ENCODE data around the gene ALDOA.

ALDOA gene

GRCh38 chr16:30066761-30067583 lies 1.4 kb downstream of the ALDOA start:
- H3K27me3 ChIP-seq (ENCODE audit: control insufficient read depth, insufficient read depth, low read length) = no peaks in the 10 kb centered on the region
- H3K4me1 ChIP-seq = peaks cover 37% of the 10 kb centered on the region
- H2AFZ ChIP-seq = no peak overlapping the region
- H3K4me2 ChIP-seq (ENCODE audit: low read length) = peak overlapping the region; percentile 64
- H3K27ac ChIP-seq = peak overlapping the region; percentile 99
- no peaks in the 10 kb centered on the region for H3K9me3 ChIP-seq (ENCODE audit: control insufficient read depth, low read length)
- H3K79me2 ChIP-seq = peaks cover 37% of the 10 kb centered on the region
- peak overlapping the region; percentile 98 for H3K9ac ChIP-seq
- no peak for TF ChIP-seq CTCF (IDR thresholded peaks at IDR 0.05)
- H3K36me3 ChIP-seq (ENCODE audit: control insufficient read depth, insufficient read depth, low read length) = peaks cover 5% of the 10 kb centered on the region
- peak overlapping the region; percentile 100 for H3K4me3 ChIP-seq (ENCODE audit: low read depth, low read length)

- Histone ChIP-seq H3K4me3 (ENCODE audit: low read depth, low read length) (peak overlapping the region; percentile 100), H3K36me3 (ENCODE audit: control insufficient read depth, insufficient read depth, low read length) (peaks cover 5% of the 10 kb centered on the region), H3K4me2 (ENCODE audit: low read length) (peak overlapping the region; percentile 64), H3K27me3 (ENCODE audit: control insufficient read depth, insufficient read depth, low read length) (no peaks in the 10 kb centered on the region), H2AFZ (no peak overlapping the region), H3K9ac (no peak overlapping the region), H3K4me1 (peaks cover 37% of the 10 kb centered on the region), H3K9me3 (ENCODE audit: control insufficient read depth, low read length) (no peaks in the 10 kb centered on the region), H3K27ac (peak overlapping the region; percentile 99), H3K79me2 (peaks cover 37% of the 10 kb centered on the region)
- TF ChIP-seq CTCF (IDR thresholded peaks at IDR 0.05) = no peak
Measured at GRCh38 chr16:30067584-30067916, 2.0 kb downstream of the ALDOA start.

- no peak for TF ChIP-seq CTCF (IDR thresholded peaks at IDR 0.05)
- Histone ChIP-seq H3K4me2 (ENCODE audit: low read length) (peak overlapping the region; percentile 52), H3K27ac (peak overlapping the region; percentile 24), H3K27me3 (ENCODE audit: control insufficient read depth, insufficient read depth, low read length) (no peaks in the 10 kb centered on the region), H2AFZ (no peak overlapping the region), H3K4me1 (peaks cover 37% of the 10 kb centered on the region), H3K9me3 (ENCODE audit: control insufficient read depth, low read length) (no peaks in the 10 kb centered on the region), H3K36me3 (ENCODE audit: control insufficient read depth, insufficient read depth, low read length) (peaks cover 5% of the 10 kb centered on the region), H3K79me2 (peaks cover 37% of the 10 kb centered on the region), H3K4me3 (ENCODE audit: low read depth, low read length) (no peak overlapping the region), H3K9ac (no peak overlapping the region)
Measured at GRCh38 chr16:30068333-30068732, 2.8 kb downstream of the ALDOA start.

- Histone ChIP-seq H3K9ac (no peak overlapping the region), H3K9me3 (ENCODE audit: control insufficient read depth, low read length) (no peaks in the 10 kb centered on the region), H3K27me3 (ENCODE audit: control insufficient read depth, insufficient read depth, low read length) (no peaks in the 10 kb centered on the region), H3K36me3 (ENCODE audit: control insufficient read depth, insufficient read depth, low read length) (peaks cover 5% of the 10 kb centered on the region), H3K4me3 (ENCODE audit: low read depth, low read length) (peak overlapping the region; percentile 23), H3K4me2 (ENCODE audit: low read length) (peak overlapping the region; percentile 52), H3K79me2 (peaks cover 36% of the 10 kb centered on the region), H3K27ac (peak overlapping the region; percentile 24), H2AFZ (no peak overlapping the region), H3K4me1 (peaks cover 32% of the 10 kb centered on the region)
- peak; percentile 55 for TF ChIP-seq CTCF (IDR thresholded peaks at IDR 0.05)
Measured at GRCh38 chr16:30068750-30069610, 3.4 kb downstream of the ALDOA start.
